ENCODE results near the gene TVP23A.

The TVP23A gene

GRCh38 chr16:10817963-10818941 is at the start of gene TVP23A:
TVP23A (minus strand) TSS chr16:10818794; CDS start chr16:10818493, 301 bp downstream.
- no peak for DNase-seq

- peak; percentile 44 for DNase-seq
These were observed 49.6 kb upstream of the TVP23A start for GRCh38 chr16:10868104-10868595.

- no peak for DNase-seq
These were observed 48.6 kb upstream of the TVP23A start for GRCh38 chr16:10867199-10867598.

- DNase-seq, result no peak
These were observed 47.7 kb upstream of the TVP23A start for GRCh38 chr16:10865991-10866966.

GRCh38 chr16:10862438-10862837 is 43.8 kb upstream of the TVP23A start:
- no peak for DNase-seq

DNA sequence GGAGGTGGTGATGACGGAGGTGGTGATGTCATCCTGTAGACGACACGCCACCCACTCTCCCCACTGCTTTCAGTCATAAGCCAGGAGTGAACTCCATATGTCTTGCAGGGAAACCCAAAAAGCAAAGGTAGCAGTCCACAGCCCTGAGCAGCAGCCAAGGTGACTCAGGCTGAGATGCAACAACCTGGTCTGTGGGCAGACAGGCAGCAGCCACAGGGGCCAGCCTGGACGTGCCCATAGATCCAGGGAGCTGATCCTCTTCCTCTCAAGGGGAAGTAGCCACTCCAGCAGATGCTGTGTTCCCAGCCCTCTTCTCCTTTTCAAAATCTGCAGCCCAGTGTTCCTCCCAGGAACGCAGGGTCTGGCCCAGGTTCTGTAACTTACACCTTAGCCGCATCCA is 41.1 kb upstream of the TVP23A start:
- no peak for DNase-seq

- DNase-seq, result no peak
These were observed 40.4 kb upstream of the TVP23A start for GRCh38 chr16:10859020-10859419.

DNA sequence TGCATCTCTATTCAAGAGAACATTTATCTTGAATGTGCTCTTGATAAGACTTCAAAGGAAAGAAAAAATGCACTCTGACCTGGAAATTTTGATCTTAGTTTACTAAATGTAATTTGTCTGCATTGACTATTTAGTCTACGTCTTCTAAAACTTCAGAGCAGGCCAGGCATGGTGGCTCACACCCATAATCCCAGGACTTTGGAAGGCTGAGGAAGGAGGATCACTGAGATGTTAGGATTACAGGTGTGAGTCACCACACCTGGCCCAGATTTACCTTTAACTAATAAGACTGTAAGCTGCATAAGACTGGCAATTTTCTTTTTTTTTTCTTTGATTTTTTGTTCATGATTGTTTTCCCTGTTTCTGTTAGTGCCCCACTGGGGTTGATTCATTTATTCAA is 39.6 kb upstream of the TVP23A start:
- no peak for DNase-seq

DNA sequence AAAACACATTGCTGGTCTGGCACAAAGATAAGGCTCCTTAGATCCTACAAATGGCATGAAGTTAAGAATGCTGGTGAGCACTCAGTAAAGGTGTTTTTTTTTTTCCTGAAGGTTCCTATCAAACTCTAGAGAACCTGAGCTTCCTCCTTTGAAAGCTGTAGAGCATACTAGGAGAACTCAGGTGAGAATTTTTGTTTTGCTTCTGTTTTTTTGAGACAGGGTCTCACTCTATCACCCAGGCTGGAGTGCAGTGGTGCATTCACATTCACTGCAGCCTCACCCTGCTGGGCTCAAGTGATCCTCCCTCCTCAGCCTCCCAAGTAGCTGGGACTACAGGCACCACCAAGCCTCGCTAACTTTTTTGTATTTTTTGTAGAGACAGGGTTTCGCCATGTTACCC is 37.4 kb upstream of the TVP23A start:
- DNase-seq, result no peak

DNA sequence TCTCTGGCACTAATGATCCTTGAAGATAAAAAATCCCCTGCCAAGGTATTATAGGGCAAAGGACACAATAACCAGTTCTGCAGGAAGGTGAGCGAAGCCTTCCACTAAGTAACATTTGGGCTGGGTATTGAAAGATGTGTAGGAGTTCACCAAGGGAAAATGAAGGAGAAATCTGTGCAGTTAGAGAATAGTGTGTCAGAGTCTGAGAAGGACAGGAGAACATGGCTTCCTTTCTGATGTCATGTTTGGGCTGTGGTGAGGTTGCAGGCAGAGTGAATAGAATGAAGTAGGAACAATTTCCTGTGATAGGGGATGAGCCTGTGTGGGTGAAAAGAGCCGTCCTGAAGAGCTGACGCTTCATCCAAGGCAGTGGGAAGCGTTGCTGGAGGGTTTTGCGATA is 34.4 kb upstream of the TVP23A start:
- no peak for DNase-seq

DNA sequence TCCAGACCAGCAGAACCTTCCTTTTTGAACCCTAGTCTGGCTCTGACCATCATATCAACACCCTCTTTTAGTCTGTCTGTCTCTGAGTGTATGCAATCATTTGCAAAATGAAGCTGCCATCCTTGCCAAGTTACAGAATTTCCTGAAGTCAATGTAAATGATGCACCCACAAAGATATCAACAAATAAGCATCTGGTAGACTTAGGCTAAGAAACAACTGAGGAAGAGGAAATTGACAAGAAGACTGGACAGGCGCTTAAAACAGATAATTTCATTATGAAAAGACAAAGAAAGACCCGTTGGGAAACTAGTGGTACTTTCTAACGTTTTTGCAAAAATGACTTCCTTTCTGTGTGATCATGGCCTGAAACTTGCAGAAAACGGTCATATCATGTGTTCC is 33.7 kb upstream of the TVP23A start:
- DNase-seq, result no peak

DNA sequence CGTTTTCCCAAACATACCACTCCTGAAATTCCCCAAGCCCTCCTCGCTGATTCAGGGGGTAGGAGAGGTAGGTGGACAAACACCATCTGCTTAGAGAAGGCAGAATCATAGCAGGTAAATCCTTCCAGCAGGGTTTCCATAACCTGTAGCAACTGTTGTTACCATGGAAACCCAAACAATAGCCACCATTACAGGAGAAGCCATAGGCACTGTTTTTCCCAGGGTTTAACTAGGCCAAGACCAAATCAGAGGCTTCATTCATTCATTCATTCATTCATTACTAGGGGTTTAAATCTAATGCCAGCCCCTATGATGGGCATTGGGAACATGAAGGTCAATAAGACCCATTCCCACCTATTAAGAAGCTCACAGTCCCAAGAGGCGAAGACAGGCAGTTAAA is 32.9 kb upstream of the TVP23A start:
- DNase-seq, result no peak

- DNase-seq, result no peak
These were observed 31.9 kb upstream of the TVP23A start for GRCh38 chr16:10850478-10850850.

DNA sequence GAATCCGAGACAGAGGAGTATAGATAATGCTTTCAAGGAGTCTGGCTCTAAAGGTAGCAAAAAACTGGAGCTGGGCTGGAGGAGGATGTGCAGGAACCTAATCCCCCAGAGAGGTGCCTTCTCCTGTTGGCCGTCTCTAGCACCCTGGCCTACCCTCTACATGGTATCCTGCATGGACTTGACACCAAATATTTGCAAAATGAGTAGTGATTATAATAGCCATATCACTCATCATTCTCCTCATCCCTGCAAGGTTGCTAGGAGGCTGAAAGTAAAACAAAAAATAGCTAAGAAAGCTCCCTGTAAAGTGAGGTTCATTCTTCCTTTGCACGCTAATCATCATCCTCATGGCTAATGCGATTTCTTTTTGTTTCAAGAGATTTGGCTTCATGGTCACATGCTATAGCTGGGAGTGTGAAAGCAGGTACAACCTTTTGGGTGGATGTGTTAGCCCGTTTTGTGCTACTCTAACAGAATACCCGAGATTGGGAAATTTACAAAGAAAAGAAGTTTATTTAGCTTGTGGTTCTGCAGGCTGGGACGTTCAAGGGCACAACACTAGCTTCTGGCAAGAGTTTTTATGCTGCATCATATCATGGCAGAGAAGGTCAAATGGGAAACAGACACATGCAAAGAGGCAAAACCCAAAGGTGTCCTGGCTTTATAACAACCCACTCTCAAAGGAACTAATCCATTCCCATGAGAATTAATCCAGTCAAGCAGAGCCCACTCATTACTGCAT is 31.3 kb upstream of the TVP23A start:
- DNase-seq, result no peak

DNA sequence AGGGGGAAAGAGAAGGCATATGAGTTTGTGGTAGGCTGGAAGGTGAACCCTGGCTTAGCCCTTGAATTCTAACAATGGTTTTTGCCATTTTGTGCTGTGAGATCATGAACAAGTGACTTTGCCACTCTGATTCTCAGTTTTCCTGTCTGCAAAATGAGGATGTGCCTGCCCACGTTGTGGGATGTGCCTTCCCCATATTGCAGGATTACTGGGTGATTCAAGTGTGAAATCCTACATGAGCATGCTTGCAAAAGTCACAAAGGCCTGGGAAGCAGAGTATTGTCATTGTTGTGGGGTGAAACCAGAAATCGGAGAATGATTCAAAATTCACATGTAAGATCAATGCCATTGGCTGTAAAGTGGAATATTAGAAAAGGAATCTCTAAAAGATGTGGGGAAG is 28.6 kb upstream of the TVP23A start:
- DNase-seq, result no peak

DNA sequence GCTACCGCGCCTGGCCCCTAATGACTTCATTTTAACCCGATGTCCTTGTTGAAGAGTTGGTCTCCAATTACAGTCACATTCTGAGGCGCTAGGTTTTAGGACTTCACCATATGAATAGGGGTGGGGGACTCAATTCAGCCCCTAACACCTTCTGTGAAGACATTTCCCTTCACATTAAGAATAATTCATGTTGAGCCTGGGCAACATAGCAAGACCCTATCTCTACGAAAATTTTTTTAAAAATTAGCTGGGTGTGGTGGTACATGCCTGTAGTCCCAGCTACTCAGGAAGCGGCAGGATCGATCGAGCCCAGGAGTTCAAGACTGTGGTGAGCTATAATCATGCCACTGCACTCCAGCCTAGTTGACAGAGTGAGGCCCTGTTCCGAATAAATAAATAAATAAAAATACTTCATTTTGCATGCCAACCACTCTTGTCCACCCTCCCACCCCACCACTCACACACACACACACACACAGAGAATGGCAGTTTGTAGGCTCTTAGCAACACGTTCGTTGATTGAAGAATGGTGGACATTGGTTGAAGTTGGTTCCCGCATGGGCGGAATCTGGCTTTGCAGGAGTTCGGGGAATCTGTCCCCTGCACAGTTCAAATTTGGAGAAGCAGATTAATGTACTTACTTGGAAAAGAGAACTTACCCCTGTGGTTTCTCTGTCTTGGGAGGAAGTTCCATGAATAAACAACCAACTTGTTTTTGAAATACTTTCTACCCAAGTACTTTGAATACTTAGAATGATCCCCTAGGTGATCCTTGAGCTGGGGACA is 27.8 kb upstream of the TVP23A start:
- DNase-seq, result no peak

DNA sequence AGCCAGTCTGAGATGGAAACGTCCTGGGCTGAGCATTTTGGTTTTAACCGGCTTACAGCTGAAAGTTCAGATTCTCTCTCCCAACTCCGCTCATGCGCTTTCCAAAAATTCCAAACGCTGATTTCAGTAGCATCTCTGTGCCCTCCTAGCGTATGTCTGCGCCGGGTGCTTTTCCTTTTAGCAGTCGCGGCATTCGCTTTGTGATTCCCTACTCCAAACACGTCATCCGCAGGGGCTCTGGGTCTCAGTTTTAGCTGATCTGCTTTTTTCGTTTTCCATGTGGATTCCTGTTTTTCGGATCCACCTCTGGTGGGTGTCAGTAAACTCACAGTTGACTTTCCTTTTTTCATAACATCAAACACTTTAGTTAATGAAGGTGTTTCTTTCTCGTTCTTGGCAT is 22.1 kb upstream of the TVP23A start:
- DNase-seq, result no peak

DNA sequence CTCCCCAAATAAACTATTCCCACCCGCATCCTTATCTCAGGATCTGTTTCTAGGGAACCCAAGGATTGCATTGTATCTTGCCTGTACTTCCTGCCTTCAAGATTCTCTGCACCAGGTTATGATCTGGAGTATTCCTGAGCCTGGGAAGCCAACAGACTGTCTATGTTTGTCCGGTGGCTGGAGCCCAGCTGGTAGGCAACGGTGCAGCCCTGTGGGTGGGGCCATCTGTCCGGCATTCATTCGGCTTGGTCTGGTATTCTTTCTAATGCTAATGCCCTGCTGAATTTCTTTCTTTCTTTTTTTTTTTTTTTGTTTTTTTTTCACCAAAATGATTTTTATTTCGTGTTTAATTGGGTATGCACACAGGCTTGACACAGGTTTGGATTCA is 20.7 kb upstream of the TVP23A start:
- no peak for DNase-seq

DNA sequence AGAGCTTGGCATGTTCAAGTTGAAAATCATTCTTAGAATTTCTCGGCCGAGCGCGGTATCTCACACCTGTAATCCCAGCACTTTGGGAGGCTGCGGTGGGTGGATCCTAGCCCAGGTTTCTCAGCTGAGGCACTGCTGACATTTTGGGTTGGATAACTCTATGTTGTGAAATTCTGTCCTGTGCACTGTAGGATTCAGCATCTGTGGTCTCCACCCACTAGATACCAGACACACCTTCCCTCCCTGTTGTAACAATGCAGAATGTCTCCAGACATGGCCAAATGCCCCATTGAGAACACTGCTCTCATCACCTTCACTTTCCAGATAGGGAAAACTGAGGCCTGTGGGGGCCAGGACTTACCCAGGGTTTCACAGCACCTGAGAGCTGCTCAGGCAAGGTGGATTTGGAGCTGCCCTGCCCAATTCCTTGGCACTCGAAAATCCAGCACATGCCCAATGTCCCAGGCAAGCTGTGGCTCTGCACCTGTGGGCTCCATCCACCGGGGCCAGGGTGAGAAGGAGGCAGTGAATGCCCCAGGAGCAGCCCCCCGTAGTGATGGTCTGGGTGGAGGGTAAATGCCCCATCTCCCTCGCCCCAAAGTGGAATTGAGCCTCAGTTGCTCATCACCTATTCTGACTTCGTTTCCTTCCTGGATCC is 20.2 kb upstream of the TVP23A start:
- DNase-seq, result no peak

DNA sequence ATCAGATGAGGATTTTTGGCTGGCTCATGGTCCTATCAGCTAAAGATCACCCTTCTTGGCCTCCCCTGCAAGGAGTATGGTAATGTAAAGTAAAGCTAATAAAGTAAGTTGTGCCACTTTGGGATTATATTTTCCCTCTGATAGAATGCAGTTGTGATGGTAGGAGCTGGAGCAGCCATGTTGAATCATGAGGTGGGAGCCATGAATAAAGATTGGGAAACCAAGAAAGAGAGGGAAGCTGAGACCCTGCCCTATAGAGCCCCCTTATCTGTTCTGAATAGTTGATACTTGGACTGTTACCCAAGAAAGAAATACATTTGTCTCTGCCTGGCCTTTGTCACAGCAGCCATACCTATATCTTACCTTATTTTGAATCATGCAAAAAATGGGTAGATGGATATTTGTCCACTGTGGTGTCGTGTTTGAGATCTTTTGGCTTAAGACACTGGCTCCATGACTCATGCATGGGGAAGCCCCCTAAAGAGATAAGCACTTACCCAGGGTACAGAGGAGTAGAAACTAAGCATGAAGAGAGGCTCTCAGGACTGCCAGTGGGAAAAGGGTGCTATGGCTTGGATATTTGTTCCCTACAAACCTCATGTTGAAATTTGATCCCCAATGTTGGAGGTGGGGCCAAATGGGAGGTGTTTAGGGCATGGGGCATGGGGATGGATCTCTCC is 17.7 kb upstream of the TVP23A start:
- no peak for DNase-seq
